ENCODE data around the gene EPN2.

- TF ChIP-seq CTCF (IDR thresholded peaks at IDR 0.05): no peak
- no peak for TF ChIP-seq POLR2A (IDR thresholded peaks at IDR 0.05)
Observed at GRCh38 chr17:19255279-19255678, 18.1 kb downstream of the EPN2 start.

Measured in testis (tissue), 2 donors.